ENCODE results near the gene MCTP1. TPM values are rescaled to one million over a fixed set of nuclear protein-coding genes. Genes with fewer than 3 reads are reported as not detected.

The MCTP1 gene
- total and polyA plus RNA-seq, 10 of the 15 experiments (the other 5 are each of a cell fraction or from before 2014, with no cell fraction given): 12.6 to 45.9 (median 18.8) TPM

DNA sequence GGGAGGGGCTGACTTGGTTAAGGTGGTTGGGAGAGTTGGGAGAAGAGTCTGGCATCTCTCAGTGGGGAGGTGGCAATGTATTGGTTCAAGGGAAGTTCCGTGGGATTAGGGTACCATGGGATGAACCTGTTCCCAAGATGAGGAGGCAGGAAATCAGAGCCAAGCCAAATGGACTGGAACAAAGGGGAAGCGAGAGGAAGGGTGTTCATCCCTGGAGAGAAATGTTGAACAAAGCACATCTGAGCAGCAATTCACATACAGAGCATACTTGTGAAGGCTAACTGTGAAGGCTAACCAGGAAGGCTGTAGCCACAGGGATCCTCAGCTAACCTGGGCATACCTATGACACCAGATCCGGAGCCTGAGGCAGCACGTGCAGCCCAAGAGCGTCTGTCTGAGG, 214.0 kb downstream of the MCTP1 start:
- no peak for TF ChIP-seq ESRRA (IDR thresholded peaks at IDR 0.05; ENCODE audit: low read length)
- peak; percentile 65 for TF ChIP-seq IKZF1 (conservative IDR thresholded peaks at IDR 0.05)
- TF ChIP-seq BRCA1 (IDR thresholded peaks at IDR 0.05; ENCODE audit: low read depth, low read length): no peak
- peak; percentile 55; the same call in 1 of the 2 replicates for TF ChIP-seq SPI1 (IDR thresholded peaks at IDR 0.05; ENCODE audit: borderline replicate concordance, insufficient read depth, low read depth, low read length)
- no peak for TF ChIP-seq MEF2A (IDR thresholded peaks at IDR 0.05; ENCODE audit: insufficient read depth, low read depth, low read length)
- peak; percentile 16 for TF ChIP-seq MEF2B (IDR thresholded peaks at IDR 0.05; ENCODE audit: partially characterized antibody, poor library complexity, severe bottlenecking)
- no peak for TF ChIP-seq CBX3 (IDR thresholded peaks at IDR 0.05; ENCODE audit: borderline replicate concordance, low read depth)
- TF ChIP-seq SMARCA5 (IDR thresholded peaks at IDR 0.05): no peak
- TF ChIP-seq EGR1 (IDR thresholded peaks at IDR 0.05; ENCODE audit: borderline replicate concordance in 1 of 2, low read depth in 2 of 2, low read length in 2 of 2): no peak
- no peak for TF ChIP-seq LARP7 (IDR thresholded peaks at IDR 0.05)
- no peak; the same call in 1 of the 2 replicates for TF ChIP-seq EED (IDR thresholded peaks at IDR 0.05; ENCODE audit: low read depth)
- TF ChIP-seq REST (IDR thresholded peaks at IDR 0.05; ENCODE audit: low read depth, low read length): no peak
- TF ChIP-seq SKIL (IDR thresholded peaks at IDR 0.05; ENCODE audit: low read depth, poor library complexity, severe bottlenecking): no peak
- TF ChIP-seq SUZ12 (IDR thresholded peaks at IDR 0.05; ENCODE audit: unreplicated experiment): no peak
- TF ChIP-seq IKZF2 (IDR thresholded peaks at IDR 0.05): peak; percentile 32 to 36; a peak in 2 of 4 replicates
- TF ChIP-seq HDAC2 (IDR thresholded peaks at IDR 0.05): no peak

More for the DNA sequence above, 214.0 kb downstream of the MCTP1 start:
- 48% methylated on average over 5 of the region's 5 CpGs for WGBS (ENCODE audit: insufficient coverage, insufficient replicate concordance, low lambda C conversion rate, missing lambda C conversion rate)
- H3K27me3 ChIP-seq (replicated peaks in 1 of 2; ENCODE audit: control insufficient read depth in 2 of 2, insufficient read depth in 2 of 2, low read length in 1 of 2): no peaks in the 10 kb centered on the region
- POLR2A ChIA-PET: interaction anchor here (1.2 to 3.2 kb wide), 4 partner anchors 10 to 75 kb away, joined by 3 to 24 read pairs (median 16); no protein-coding TSS in a partner anchor
- no peak for FAIRE-seq
- peaks cover 65% of the 10 kb centered on the region for H3K79me2 ChIP-seq (ENCODE audit: control insufficient read depth, insufficient read depth, low read length)
- H3K9me3 ChIP-seq (replicated peaks; ENCODE audit: control insufficient read depth, insufficient read depth, low read length): peaks cover 2% of the 10 kb centered on the region; the same call in 1 of the 3 replicates
- H3K36me3 ChIP-seq (ENCODE audit: control insufficient read depth in 2 of 2, insufficient read depth in 2 of 2, low read length in 1 of 2): no peaks in the 10 kb centered on the region; a peak in 1 of 4 replicates
- CTCF ChIA-PET: interaction anchor here (0.7 to 3.9 kb wide), 6 partner anchors 11 to 333 kb away, joined by 3 to 25 read pairs (median 6); no protein-coding TSS in a partner anchor
- in situ Hi-C loops (cut with MboI) (loop anchor here (10.0 kb wide), 1 partner anchor 456 kb away; the partner anchor contains the start of genes KIAA0825 and SLF1), intact Hi-C loops (cut with micrococcal nuclease; ENCODE audit: unreplicated experiment) (loop anchor here (10.0 kb wide), 1 partner anchor 544 kb away; no protein-coding TSS in a partner anchor)
- H4K20me1 ChIP-seq (ENCODE audit: control insufficient read depth, insufficient read depth): no peaks in the 10 kb centered on the region
- no peak for DNase-seq (ENCODE audit: low read depth, low spot score)
- ATAC-seq: peak; percentile 19
- H3K4me3 ChIP-seq: peak overlapping the region; percentile 19; the same call in 1 of the 2 replicates
- SMC1A ChIA-PET (ENCODE audit: uncharacterized antibody, unreplicated experiment): interaction anchor here (0.9 to 6.9 kb wide), 12 partner anchors 10 to 77 kb away, joined by 3 to 64 read pairs (median 6); no protein-coding TSS in a partner anchor
- H3K4me1 ChIP-seq (ENCODE audit: control insufficient read depth, insufficient read depth, low read length): peaks cover 45% of the 10 kb centered on the region
- H3K4me2 ChIP-seq (ENCODE audit: control insufficient read depth, insufficient read depth): peak overlapping the region; percentile 57
- no TSS peak for BruUV-seq (replicated peaks)
- RAD21 ChIA-PET (ENCODE audit: unreplicated experiment): interaction anchor here (0.8 to 7.5 kb wide), 7 partner anchors 10 to 277 kb away, joined by 3 to 86 read pairs (median 7); no protein-coding TSS in a partner anchor
- no peak overlapping the region for H2AFZ ChIP-seq (ENCODE audit: control insufficient read depth, low read depth, low read length)
- H3K27ac ChIP-seq (ENCODE audit: control insufficient read depth, insufficient read depth): peak overlapping the region; percentile 64
- H3K9ac ChIP-seq (ENCODE audit: control insufficient read depth, insufficient read depth, low read length): peak overlapping the region; percentile 34; the same call in 1 of the 2 replicates

All from GM12878 (cell line).